Mammary epithelial cell (primary cell): ENCODE data around the gene CDK5RAP3.

Experiments used
- EZH2 ChIP-seq: IDR thresholded peaks from 2 replicates; pipeline ENCODE4 v1.6.1; 2012; ENCODE audit warnings: low read length, inconsistent platforms, borderline replicate concordance
- TF ChIP-seq, protein P1 (sequence below), 2 donors: IDR thresholded peaks in 1 of 2; conservative IDR thresholded peaks in 1 of 2; 2 replicates each; pipeline ENCODE4 v1.5.1; 2011 to 2012; ENCODE audit warnings: inconsistent platforms in 2 of 2, low read length in 2 of 2, mild to moderate bottlenecking in 2 of 2, control low read depth in 1 of 2, low read depth in 1 of 2; ENCODE audit not compliant: insufficient read depth in 1 of 2; ENCODE audit errors: extremely low read depth in 1 of 2

DNA sequence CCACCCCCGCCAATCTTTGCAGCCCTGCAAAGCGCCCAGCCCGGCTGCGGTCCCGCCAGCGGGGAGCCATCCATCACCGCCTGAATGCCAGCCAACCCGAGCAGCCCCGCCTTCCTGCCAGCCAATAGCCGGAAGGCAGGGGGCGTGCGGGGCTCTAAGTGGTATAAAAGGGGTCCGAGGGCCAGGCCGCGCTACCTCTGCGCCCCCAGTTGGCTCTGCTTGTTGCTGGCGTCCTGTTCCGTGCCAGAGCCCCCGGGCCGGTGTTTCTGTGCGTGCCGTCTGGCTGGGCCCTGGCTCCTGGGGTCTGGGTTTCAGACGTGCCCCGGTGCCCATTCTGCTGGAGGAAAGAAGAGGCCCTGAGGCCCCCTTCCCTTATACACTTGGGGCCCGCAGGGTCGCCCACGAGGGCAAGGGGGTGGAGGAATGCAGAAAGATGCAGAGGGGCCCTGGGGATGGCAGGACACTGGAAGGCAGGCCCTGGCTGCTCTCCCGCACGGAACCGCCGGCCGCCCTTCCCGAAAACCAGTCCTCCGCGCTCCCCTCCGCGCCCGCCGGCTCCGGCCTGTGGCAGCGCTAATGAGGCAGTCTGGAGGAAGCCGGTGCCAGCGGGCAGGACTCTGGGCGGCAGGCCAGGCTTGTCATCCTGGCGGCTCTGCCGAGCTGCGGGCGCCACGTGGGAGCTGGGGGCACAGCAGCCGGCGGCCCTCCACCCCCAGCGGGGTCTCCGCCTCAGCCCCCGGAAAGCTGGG is 52.7 kb downstream of the CDK5RAP3 start:
- TF ChIP-seq, protein P1, sequence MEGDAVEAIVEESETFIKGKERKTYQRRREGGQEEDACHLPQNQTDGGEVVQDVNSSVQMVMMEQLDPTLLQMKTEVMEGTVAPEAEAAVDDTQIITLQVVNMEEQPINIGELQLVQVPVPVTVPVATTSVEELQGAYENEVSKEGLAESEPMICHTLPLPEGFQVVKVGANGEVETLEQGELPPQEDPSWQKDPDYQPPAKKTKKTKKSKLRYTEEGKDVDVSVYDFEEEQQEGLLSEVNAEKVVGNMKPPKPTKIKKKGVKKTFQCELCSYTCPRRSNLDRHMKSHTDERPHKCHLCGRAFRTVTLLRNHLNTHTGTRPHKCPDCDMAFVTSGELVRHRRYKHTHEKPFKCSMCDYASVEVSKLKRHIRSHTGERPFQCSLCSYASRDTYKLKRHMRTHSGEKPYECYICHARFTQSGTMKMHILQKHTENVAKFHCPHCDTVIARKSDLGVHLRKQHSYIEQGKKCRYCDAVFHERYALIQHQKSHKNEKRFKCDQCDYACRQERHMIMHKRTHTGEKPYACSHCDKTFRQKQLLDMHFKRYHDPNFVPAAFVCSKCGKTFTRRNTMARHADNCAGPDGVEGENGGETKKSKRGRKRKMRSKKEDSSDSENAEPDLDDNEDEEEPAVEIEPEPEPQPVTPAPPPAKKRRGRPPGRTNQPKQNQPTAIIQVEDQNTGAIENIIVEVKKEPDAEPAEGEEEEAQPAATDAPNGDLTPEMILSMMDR (conservative IDR thresholded peaks at IDR 0.05 in 1 of 2, IDR thresholded peaks at IDR 0.05 in 1 of 2; ENCODE audit: extremely low read depth in 1 of 2, insufficient read depth in 1 of 2, low read depth in 1 of 2, low read length in 2 of 2), result peak in 1 of 2 donors; percentile 63
- no peak for TF ChIP-seq EZH2
